ENCODE data around the gene PHF21A. TPM values are rescaled to one million over a fixed set of nuclear protein-coding genes. Genes with fewer than 3 reads are reported as not detected.

Gene PHF21A
- total RNA-seq, 4 donors from 2014 or later = 34.4 to 58.6 (median 47.7) TPM

GRCh38 chr11:45947885-45948284 lies 173.4 kb downstream of the PHF21A start:
- TF ChIP-seq, protein P1, sequence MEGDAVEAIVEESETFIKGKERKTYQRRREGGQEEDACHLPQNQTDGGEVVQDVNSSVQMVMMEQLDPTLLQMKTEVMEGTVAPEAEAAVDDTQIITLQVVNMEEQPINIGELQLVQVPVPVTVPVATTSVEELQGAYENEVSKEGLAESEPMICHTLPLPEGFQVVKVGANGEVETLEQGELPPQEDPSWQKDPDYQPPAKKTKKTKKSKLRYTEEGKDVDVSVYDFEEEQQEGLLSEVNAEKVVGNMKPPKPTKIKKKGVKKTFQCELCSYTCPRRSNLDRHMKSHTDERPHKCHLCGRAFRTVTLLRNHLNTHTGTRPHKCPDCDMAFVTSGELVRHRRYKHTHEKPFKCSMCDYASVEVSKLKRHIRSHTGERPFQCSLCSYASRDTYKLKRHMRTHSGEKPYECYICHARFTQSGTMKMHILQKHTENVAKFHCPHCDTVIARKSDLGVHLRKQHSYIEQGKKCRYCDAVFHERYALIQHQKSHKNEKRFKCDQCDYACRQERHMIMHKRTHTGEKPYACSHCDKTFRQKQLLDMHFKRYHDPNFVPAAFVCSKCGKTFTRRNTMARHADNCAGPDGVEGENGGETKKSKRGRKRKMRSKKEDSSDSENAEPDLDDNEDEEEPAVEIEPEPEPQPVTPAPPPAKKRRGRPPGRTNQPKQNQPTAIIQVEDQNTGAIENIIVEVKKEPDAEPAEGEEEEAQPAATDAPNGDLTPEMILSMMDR (IDR thresholded peaks at IDR 0.05; ENCODE audit: low read depth) = no peak

- TF ChIP-seq, protein P1 (IDR thresholded peaks at IDR 0.05; ENCODE audit: low read depth) = no peak
Measured at GRCh38 chr11:45945397-45945999, 175.8 kb downstream of the PHF21A start.

DNA sequence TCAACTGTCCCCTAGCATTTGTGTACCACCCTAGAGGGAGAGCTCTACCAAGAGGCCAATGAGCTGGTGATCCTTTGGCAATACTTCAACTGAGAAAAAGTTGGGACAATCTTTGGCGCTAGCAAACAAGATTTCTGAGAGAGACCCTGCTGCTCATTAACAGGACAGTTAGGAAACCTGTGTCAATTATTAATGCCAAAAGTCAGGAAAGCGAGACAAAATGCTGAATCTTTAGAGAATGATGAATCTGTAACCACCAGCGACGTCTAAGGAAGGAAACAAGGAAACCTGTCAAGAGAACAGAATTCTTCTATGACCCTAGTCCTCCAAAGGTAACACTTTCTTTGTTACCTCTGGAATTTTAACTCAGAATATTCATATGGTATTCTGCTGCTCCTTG lies 178.9 kb downstream of the PHF21A start:
- TF ChIP-seq, protein P1 (IDR thresholded peaks at IDR 0.05; ENCODE audit: low read depth) = no peak

- TF ChIP-seq, protein P1 (IDR thresholded peaks at IDR 0.05; ENCODE audit: low read depth) = no peak
Measured at GRCh38 chr11:45941285-45941684, 180.0 kb downstream of the PHF21A start.

DNA sequence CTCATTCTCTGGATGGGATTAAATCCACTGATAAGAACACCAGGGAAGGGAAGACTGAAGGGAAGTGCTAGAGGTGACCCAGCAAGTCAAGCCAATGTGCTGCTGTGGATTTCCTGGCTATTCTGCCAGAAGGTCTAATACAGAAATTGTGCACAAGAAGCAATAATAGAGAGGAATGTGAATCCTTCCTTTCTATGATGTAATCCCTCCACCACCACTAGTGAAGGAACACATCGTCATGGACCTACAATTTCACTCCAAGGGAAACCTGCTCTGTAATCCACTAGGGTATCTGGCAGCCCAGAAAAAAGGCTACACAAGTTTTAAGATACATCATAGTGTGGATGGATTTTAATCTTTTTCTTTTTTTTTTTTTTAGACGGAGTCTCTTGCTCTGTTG lies 181.4 kb downstream of the PHF21A start:
- TF ChIP-seq, protein P1 (IDR thresholded peaks at IDR 0.05; ENCODE audit: low read depth) = no peak

DNA sequence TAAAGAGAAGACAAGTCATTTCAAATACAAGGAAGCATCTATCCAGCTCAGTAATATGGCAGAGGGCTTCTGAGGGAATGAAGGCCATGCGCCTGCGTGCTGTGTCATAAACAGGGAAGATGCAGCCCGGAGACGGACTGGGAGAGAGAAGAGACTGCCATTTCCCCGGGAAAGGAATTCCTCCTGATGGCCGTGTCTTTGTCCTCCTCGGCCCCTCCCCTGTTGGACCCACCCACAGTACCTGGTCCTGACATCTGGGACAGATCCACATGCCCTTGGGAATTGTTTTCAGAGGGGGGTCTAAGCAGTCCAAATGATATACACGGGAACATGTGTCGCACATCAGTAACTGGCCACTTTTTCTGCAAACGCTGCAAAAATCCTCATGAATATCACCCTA lies 183.3 kb downstream of the PHF21A start:
- TF ChIP-seq, protein P1 (IDR thresholded peaks at IDR 0.05; ENCODE audit: low read depth) = no peak

- TF ChIP-seq, protein P1 (IDR thresholded peaks at IDR 0.05; ENCODE audit: low read depth) = no peak
Measured at GRCh38 chr11:45936511-45937054, 184.7 kb downstream of the PHF21A start.
